ENCODE measurements around the gene NTM.

- TF ChIP-seq, protein P1, sequence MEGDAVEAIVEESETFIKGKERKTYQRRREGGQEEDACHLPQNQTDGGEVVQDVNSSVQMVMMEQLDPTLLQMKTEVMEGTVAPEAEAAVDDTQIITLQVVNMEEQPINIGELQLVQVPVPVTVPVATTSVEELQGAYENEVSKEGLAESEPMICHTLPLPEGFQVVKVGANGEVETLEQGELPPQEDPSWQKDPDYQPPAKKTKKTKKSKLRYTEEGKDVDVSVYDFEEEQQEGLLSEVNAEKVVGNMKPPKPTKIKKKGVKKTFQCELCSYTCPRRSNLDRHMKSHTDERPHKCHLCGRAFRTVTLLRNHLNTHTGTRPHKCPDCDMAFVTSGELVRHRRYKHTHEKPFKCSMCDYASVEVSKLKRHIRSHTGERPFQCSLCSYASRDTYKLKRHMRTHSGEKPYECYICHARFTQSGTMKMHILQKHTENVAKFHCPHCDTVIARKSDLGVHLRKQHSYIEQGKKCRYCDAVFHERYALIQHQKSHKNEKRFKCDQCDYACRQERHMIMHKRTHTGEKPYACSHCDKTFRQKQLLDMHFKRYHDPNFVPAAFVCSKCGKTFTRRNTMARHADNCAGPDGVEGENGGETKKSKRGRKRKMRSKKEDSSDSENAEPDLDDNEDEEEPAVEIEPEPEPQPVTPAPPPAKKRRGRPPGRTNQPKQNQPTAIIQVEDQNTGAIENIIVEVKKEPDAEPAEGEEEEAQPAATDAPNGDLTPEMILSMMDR (IDR thresholded peaks at IDR 0.05), result no peak
- TF ChIP-seq EP300 (IDR thresholded peaks at IDR 0.05; ENCODE audit: low read depth), result no peak
- TF ChIP-seq POLR2AphosphoS5 (IDR thresholded peaks at IDR 0.05), result no peak
- TF ChIP-seq POLR2A (IDR thresholded peaks at IDR 0.05), result no peak
These were observed 874.4 kb downstream of the NTM start for GRCh38 chr11:132244846-132245245.

Data from transverse colon (tissue), 4 donors.